Activated naive CD4-positive, alpha-beta T cell treated with anti-CD3 and anti-CD28 coated beads for 36 hours (primary cell): ENCODE data around the gene CCNI. TPM values are rescaled to one million over a fixed set of nuclear protein-coding genes. Genes with fewer than 3 reads are reported as not detected.

Experiments used
- CTCF ChIA-PET: fragments of 350-600 bp; sonication (Branson Sonifier 250); formaldehyde crosslinking; loops from one replicate; lab custom pipeline; 2021; ENCODE audit warnings: antibody characterized with exemption; lab: Charles Lee
- DNase-seq: peaks from one replicate; pipeline ENCODE4 v3.0.0-alpha.2; 2020
- H3K27ac Mint-ChIP-seq: one replicate; pipeline ENCODE4 v1.8.0; 2021; ENCODE audit warnings: mild to moderate bottlenecking, mixed read lengths
- H3K27me3 Mint-ChIP-seq: one replicate; pipeline ENCODE4 v1.8.0; 2021; ENCODE audit warnings: low read depth, mixed read lengths
- H3K36me3 Mint-ChIP-seq: one replicate; pipeline ENCODE4 v1.8.0; 2021; ENCODE audit warnings: low read depth, mixed read lengths
- H3K4me1 Mint-ChIP-seq: one replicate; pipeline ENCODE4 v1.8.0; 2021; ENCODE audit warnings: low read depth, mixed read lengths
- H3K4me3 Mint-ChIP-seq: one replicate; pipeline ENCODE4 v1.8.0; 2021; ENCODE audit warnings: mild to moderate bottlenecking, moderate library complexity, mixed read lengths
- H3K9me3 Mint-ChIP-seq: one replicate; pipeline ENCODE4 v1.8.0; 2021; ENCODE audit warnings: mixed read lengths
- intact Hi-C: fragments of 100-400 bp; cut with micrococcal nuclease; formaldehyde crosslinking; loops from one replicate; pipeline ENCODE4 v1.15.1; 2023
- total RNA-seq, 2 experiments: library from RNA; stranded (reverse); gene quantifications; one replicate each; pipeline ENCODE4 v1.2.3, GENCODE V29; 2021

CCNI gene
- total RNA-seq, 2 experiments from 2014 or later: 211 to 218 TPM

- peaks cover 29% of the 10 kb centered on the region for H3K36me3 Mint-ChIP-seq
- peaks cover 21% of the 10 kb centered on the region for H3K4me1 Mint-ChIP-seq
- H3K27ac Mint-ChIP-seq: peak overlapping the region; percentile 15
Observed at GRCh38 chr4:77062856-77063255, 12.9 kb downstream of the CCNI start.

GRCh38 chr4:77052352-77052751 is 23.4 kb downstream of the CCNI start:
- DNase-seq: peak; percentile 81
- H3K36me3 Mint-ChIP-seq: peaks cover 33% of the 10 kb centered on the region
- intact Hi-C loops: loop anchor here (1.0 to 2.0 kb wide), 4 partner anchors 22 to 306 kb away; no protein-coding TSS in a partner anchor
- no peaks in the 10 kb centered on the region for H3K27me3 Mint-ChIP-seq
- H3K27ac Mint-ChIP-seq: peak overlapping the region; percentile 50
- H3K4me3 Mint-ChIP-seq: no peak overlapping the region
- CTCF ChIA-PET: interaction anchor here (0.7 to 8.8 kb wide), 7 partner anchors 8 to 157 kb away, joined by 3 to 50 read pairs (median 4); no protein-coding TSS in a partner anchor
- no peaks in the 10 kb centered on the region for H3K4me1 Mint-ChIP-seq
- no peaks in the 10 kb centered on the region for H3K9me3 Mint-ChIP-seq

More at GRCh38 chr4:77062856-77063255, 12.9 kb downstream of the CCNI start:
- no peak for DNase-seq
- Mint-ChIP-seq H3K4me3 (no peak overlapping the region), H3K27me3 (no peaks in the 10 kb centered on the region), H3K9me3 (no peaks in the 10 kb centered on the region)
- CTCF ChIA-PET: interaction anchor here (0.9 to 1.5 kb wide), 2 partner anchors 10 to 18 kb away, joined by 3 to 5 read pairs; no protein-coding TSS in a partner anchor
- intact Hi-C loops: no loop called here

- peaks cover 31% of the 10 kb centered on the region for H3K36me3 Mint-ChIP-seq
- H3K27ac Mint-ChIP-seq: no peak overlapping the region
- H3K4me3 Mint-ChIP-seq: no peak overlapping the region
- no peaks in the 10 kb centered on the region for H3K27me3 Mint-ChIP-seq
- H3K9me3 Mint-ChIP-seq: no peaks in the 10 kb centered on the region
- CTCF ChIA-PET: interaction anchor here (1.1 to 8.8 kb wide), 2 partner anchors 151 to 154 kb away, joined by 4 to 50 read pairs; no protein-coding TSS in a partner anchor
- intact Hi-C loops: no loop called here
- no peaks in the 10 kb centered on the region for H3K4me1 Mint-ChIP-seq
- DNase-seq: no peak
Observed at GRCh38 chr4:77050962-77051361, 24.8 kb downstream of the CCNI start.

GRCh38 chr4:77047037-77047436 is 28.8 kb downstream of the CCNI start:
- intact Hi-C loops: loop anchor here (1.0 to 5.0 kb wide), 2 partner anchors 150 to 156 kb away; partner anchors contain the start of gene SOWAHB
- Mint-ChIP-seq H3K36me3 (peaks cover 23% of the 10 kb centered on the region), H3K4me3 (no peak overlapping the region), H3K27ac (no peak overlapping the region), H3K4me1 (peaks cover 6% of the 10 kb centered on the region), H3K27me3 (no peaks in the 10 kb centered on the region), H3K9me3 (no peaks in the 10 kb centered on the region)
- CTCF ChIA-PET: interaction anchor here (0.6 to 8.8 kb wide), 6 partner anchors 9 to 158 kb away, joined by 3 to 50 read pairs (median 3); no protein-coding TSS in a partner anchor
- DNase-seq: no peak

GRCh38 chr4:77045490-77045889 is 30.3 kb downstream of the CCNI start:
- Mint-ChIP-seq H3K9me3 (no peaks in the 10 kb centered on the region), H3K27ac (no peak overlapping the region), H3K36me3 (peaks cover 19% of the 10 kb centered on the region), H3K27me3 (no peaks in the 10 kb centered on the region), H3K4me1 (peaks cover 6% of the 10 kb centered on the region), H3K4me3 (no peak overlapping the region)
- intact Hi-C loops: loop anchor here (2.0 to 5.0 kb wide), 3 partner anchors 148 to 615 kb away; partner anchors contain the start of gene SOWAHB
- CTCF ChIA-PET: interaction anchor here (0.6 to 2.7 kb wide), 30 partner anchors 8 to 866 kb away, joined by 3 to 16 read pairs (median 3); partner anchors contain the start of gene CCNG2
- DNase-seq: no peak

- H3K27ac Mint-ChIP-seq: no peak overlapping the region
- no peak for DNase-seq
- no peaks in the 10 kb centered on the region for H3K9me3 Mint-ChIP-seq
- intact Hi-C loops: loop anchor here (1.0 to 5.0 kb wide), 6 partner anchors 95 to 614 kb away; partner anchors contain the start of genes SEPTIN11 and SOWAHB
- no peaks in the 10 kb centered on the region for H3K27me3 Mint-ChIP-seq
- CTCF ChIA-PET: interaction anchor here (0.6 to 2.7 kb wide), 28 partner anchors 9 to 865 kb away, joined by 3 to 16 read pairs (median 4); partner anchors contain the start of gene CCNG2
- peaks cover 6% of the 10 kb centered on the region for H3K4me1 Mint-ChIP-seq
- peaks cover 16% of the 10 kb centered on the region for H3K36me3 Mint-ChIP-seq
- no peak overlapping the region for H3K4me3 Mint-ChIP-seq
Observed at GRCh38 chr4:77044461-77045150, 31.2 kb downstream of the CCNI start.

GRCh38 chr4:77043507-77044136 is 32.2 kb downstream of the CCNI start:
- Mint-ChIP-seq H3K27me3 (no peaks in the 10 kb centered on the region), H3K9me3 (no peaks in the 10 kb centered on the region), H3K36me3 (peaks cover 21% of the 10 kb centered on the region), H3K4me3 (no peak overlapping the region), H3K27ac (no peak overlapping the region), H3K4me1 (peaks cover 6% of the 10 kb centered on the region)
- no peak for DNase-seq
- CTCF ChIA-PET: interaction anchor here (0.8 to 2.7 kb wide), 7 partner anchors 10 to 160 kb away, joined by 3 to 16 read pairs (median 4); no protein-coding TSS in a partner anchor
- intact Hi-C loops: loop anchor here (1.0 to 5.0 kb wide), 5 partner anchors 94 to 613 kb away; partner anchors contain the start of gene SEPTIN11

- intact Hi-C loops: loop anchor here (5.0 kb wide), 1 partner anchor 284 kb away; no protein-coding TSS in a partner anchor
- Mint-ChIP-seq H3K4me3 (no peak overlapping the region), H3K4me1 (peaks cover 6% of the 10 kb centered on the region), H3K9me3 (no peaks in the 10 kb centered on the region), H3K36me3 (peaks cover 7% of the 10 kb centered on the region), H3K27ac (no peak overlapping the region), H3K27me3 (no peaks in the 10 kb centered on the region)
- CTCF ChIA-PET: interaction anchor here (0.7 to 1.2 kb wide), 2 partner anchors 8 to 11 kb away, joined by 3 read pairs; no protein-coding TSS in a partner anchor
- no peak for DNase-seq
Observed at GRCh38 chr4:77040854-77041725, 34.7 kb downstream of the CCNI start.

GRCh38 chr4:77040270-77040669 is 35.5 kb downstream of the CCNI start:
- H3K27ac Mint-ChIP-seq: no peak overlapping the region
- H3K9me3 Mint-ChIP-seq: no peaks in the 10 kb centered on the region
- H3K4me1 Mint-ChIP-seq: peaks cover 6% of the 10 kb centered on the region
- DNase-seq: no peak
- no peak overlapping the region for H3K4me3 Mint-ChIP-seq
- intact Hi-C loops: loop anchor here (5.0 kb wide), 1 partner anchor 283 kb away; no protein-coding TSS in a partner anchor
- H3K27me3 Mint-ChIP-seq: no peaks in the 10 kb centered on the region
- H3K36me3 Mint-ChIP-seq: peaks cover 7% of the 10 kb centered on the region
- CTCF ChIA-PET: no interaction called here

- intact Hi-C loops: loop anchor here (5.0 kb wide), 1 partner anchor 282 kb away; no protein-coding TSS in a partner anchor
Observed at GRCh38 chr4:77039796-77040195, 36.0 kb downstream of the CCNI start.

GRCh38 chr4:77037736-77038135 is 38.1 kb downstream of the CCNI start:
- Mint-ChIP-seq H3K27me3 (no peaks in the 10 kb centered on the region), H3K36me3 (peaks cover 9% of the 10 kb centered on the region), H3K4me1 (no peaks in the 10 kb centered on the region), H3K4me3 (no peak overlapping the region), H3K27ac (no peak overlapping the region), H3K9me3 (no peaks in the 10 kb centered on the region)
- DNase-seq: no peak
- intact Hi-C loops: no loop called here
- CTCF ChIA-PET: interaction anchor here (0.9 kb wide), 1 partner anchor 42 kb away, joined by 3 read pairs; no protein-coding TSS in a partner anchor

More at GRCh38 chr4:77039796-77040195, 36.0 kb downstream of the CCNI start:
- peaks cover 9% of the 10 kb centered on the region for H3K36me3 Mint-ChIP-seq
- H3K27me3 Mint-ChIP-seq: no peaks in the 10 kb centered on the region
- H3K27ac Mint-ChIP-seq: no peak overlapping the region
- CTCF ChIA-PET: no interaction called here
- no peak overlapping the region for H3K4me3 Mint-ChIP-seq
- no peak for DNase-seq
- no peaks in the 10 kb centered on the region for H3K9me3 Mint-ChIP-seq
- peaks cover 6% of the 10 kb centered on the region for H3K4me1 Mint-ChIP-seq
